NCI-H2081 (cell line): ENCODE data around the gene SPATS2.
"Not testable (repeated sequence)": the region's sequence is repeated elsewhere in the genome, so short reads cannot be mapped to it uniquely, and the experiment has no call there.

Source experiments
- DNase-seq, 2 experiments: peaks; one replicate each; lab custom pipeline; 2025; lab: John Stamatoyannopoulos, UW

SPATS2 gene

DNA sequence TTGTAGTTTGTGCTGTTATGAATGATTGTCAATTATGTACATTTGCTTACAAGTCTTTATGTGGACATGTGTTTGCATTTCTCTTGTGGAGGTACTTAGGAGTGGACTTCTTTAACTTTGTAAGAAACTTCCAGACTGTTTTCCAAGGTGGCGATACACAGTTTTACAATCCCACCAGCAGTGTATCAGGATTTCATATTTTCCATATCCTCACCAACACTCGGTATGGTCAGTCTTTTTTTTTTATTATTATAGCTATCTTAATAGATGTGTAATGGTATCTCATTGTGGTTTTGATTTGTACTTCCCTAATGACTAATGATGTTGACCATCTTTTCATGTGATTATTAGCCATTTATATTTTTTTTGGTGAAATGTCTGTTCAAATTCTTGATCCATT is 97.9 kb downstream of the SPATS2 start:
- no peak for DNase-seq

DNA sequence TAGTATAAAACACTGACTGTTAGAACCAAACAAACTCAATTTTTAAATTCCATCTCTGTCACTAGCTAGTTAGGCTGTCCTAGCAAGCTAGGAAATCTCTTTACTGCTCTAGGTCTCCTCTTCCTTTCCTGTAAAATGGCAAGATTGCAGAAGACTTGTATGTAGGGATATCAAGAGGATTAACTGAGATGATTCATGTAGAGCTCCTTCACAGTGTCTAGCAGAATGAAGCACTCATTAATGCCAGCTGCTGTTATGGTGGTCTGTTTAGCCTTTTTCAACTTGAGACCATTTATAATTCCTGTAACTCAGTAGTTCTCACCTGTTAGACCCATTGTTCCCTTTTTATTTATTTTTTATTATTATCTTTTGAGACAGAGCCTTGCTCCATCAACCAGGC is 103.7 kb downstream of the SPATS2 start:
- no peak for DNase-seq

DNA sequence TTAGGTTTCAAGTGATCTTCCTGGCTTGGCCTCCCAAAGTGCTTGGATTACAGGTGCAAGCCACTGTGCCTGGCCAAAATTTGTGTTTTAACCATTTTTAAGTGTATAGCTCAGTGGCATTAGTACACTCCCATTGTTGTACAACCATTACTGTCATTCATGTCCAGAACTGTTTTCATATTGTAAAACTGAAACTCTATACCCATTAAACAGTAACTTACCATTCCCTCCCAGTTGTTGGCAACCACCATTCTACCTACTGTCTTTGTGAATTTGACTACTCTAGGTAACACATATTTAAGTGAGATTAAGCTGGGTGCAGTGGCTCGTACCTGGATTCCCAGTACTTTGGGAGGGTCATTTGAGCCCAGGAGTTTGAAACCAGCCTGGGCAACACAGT is 104.3 kb downstream of the SPATS2 start:
- DNase-seq, result no peak

DNA sequence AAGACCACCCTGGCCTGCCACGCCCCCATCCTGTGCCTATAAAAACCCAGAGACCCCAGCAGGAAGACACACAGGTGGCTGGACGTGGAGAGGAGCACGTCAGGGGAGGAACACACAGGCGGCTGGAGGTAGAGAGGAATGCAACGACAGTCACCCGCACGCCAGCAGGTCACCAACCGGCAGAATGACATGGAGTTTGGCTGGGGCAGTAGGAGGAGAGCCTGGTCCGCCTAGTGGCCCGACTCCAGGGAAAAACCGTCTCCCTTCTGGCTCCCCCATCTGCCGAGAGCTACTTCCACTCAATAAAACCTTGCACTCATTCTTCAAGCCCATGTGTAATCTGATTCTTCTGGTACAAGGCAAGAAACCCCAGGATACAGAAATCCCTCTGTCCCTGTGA is 108.8 kb downstream of the SPATS2 start:
- DNase-seq, result no peak

DNA sequence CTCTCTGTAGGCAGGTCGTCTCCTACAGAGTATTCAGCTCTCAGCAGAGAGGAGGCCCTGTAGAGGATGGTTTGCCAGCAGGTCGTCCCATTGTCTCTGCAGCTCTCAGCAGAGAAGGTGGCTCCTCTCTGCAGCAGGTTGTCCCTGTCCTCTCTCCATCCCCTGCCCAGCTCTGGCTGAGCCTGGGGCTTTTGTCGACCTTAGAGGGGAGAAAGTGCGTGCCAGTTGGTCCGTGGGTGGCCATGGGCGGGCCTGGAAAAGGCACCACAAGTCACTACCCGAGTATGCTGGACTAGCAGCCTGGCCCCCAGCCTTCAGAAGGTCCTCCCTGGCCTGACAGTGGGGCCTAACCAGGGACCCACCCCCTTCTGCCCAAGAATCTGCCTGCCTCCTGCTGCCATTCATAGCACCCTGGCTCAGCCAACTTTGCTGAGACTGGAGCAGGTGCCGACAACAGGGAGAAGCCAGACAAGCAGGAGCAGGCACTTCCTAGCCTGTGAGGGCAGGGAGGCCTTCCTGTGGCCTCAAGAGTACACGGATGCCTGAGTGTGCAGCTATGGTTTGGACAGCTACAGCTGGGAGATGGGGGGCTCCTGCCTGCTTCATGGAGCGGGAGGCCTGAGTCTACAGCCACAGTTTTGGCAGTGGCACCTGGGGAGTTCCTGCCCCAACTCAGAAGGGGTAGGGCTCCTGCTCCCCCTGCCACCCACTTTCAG is 111.8 kb downstream of the SPATS2 start:
- no peak for DNase-seq

DNA sequence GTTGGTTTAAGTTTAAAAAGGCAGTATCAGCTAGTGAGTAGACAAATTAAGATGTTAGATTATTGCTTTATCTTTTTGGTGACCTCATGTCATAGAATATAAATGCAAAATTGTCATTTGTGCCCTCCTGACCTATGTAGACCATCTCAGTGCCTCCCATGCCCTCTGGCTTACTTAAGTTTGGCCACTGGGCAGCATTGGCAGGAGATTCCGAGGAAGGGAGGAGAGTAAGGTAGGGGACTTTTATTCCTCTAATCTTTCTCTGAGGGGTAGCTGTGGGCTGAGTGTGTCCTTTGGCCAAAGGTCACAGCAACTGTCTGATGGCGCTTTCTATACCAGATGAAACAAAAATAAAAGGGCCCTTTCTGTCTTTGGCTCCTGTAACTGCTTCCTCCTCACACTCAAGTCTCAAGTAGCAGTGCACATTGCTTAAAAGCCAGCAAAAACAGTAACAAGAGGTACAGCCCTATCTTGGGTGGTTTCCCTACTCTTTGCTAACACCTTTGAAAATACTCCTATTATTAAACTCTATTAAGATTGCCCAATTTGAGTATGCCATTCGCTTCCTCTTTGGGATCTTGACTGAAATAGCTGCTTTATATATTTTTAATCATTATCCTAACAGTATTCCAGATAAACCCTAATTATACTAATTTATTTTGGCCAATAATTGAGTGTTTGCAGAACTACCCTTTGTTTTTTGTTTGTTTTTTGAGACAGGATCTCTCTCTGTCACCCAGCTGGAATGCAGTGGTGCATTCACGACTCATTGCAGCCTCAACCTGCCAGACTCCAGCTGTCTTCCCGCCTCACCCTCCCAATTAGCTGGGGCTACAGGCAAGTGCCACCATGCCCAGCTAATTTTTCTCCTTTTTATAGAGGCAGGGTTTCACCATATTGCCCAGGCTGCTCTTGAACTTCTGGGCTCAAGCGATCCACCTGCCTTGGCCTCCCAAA is 115.1 kb downstream of the SPATS2 start:
- DNase-seq, result peak; percentile 51 to 79

DNA sequence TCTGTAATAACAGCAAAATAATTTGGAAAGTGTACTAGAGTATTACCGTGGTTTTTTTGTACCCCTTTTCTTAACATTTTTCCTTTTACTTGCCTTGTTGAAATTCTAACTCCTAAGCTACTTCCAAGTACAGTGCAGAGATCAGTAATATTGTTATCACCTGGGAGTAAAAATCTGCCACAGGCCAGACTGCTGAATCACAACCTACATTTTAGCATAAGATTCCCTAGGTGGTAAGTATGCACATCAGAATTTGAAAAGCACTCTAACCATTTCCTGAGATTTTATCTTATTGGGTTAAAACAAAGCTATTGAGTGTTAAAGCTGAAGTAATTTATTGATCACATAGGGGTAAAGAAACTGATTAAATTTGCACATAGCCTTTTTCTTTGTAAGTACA is 116.4 kb downstream of the SPATS2 start:
- no peak for DNase-seq

DNA sequence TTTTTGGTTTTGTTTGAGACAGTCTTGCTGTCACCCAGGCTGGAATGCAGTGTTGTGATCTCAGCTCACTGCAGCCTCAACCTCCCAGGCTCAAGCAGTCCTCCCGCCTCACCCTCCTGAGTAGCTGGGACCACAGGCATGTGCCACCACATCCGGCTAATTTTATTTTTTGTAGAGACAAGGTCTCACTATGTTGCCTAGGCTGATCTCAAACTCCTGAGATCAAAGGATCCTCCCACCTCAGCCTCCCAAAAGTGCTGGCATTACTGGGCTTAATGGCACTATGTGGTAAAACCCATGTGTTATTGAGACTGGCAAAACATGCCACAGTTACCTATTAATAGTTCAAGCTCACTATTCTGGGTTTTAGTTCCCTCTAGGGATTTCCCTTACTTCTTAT is 120.3 kb downstream of the SPATS2 start:
- no peak for DNase-seq

DNA sequence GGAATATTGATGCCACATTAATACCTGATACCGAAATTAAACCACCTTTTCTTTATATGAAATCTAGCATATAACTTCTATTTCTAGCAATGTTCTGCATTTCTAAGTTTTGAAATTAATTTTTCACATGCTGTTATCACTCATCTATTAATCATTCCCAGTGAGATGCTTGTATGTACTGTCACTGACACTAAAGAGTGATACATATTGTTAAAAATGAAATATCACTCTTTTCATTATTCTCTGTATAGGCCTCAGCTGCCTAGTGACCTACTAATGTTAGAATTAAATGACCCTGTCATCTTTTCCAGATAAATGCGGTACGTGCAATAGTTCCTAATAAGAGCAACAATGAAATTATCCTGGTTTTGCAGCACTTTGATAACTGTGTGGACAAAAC is 121.9 kb downstream of the SPATS2 start:
- no peak for DNase-seq

DNA sequence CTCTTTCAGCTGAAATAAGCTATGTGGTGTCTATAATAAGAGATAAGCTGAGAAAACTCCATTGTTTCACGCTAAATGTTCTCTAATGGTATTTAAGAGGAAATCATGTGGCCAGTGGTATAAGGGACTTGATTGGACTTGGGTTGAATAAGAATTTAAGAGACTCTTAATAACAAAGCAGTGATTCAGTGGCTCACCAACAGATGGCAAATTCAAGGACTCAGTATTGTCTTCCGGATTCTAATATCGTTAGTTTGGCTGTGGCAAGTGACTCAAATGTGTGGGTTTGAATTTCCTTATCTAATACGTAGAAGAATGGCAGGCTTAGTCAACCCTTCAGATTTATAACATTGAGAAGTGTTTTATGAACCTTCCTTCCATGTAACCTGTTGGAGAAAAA is 122.5 kb downstream of the SPATS2 start:
- no peak for DNase-seq

DNA sequence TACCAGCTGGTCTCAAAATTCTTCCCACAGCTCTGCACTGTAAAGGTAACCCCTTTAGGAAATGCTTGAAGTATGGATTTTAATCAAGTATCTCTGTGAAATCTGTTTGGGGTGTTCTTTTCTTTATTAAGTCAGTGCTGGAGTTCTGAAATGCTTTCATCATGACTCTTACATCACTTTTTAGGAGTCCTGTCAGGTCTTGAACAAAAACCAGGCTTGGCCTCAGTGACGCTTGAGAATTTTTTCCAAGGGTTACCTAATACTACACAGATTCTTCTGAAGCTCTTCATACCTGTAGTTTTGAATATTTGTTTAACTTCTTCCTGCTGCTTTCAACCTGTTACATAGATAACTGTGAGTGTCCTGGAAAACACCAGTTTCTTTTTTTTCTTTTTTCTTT is 124.6 kb downstream of the SPATS2 start:
- DNase-seq, result no peak

DNA sequence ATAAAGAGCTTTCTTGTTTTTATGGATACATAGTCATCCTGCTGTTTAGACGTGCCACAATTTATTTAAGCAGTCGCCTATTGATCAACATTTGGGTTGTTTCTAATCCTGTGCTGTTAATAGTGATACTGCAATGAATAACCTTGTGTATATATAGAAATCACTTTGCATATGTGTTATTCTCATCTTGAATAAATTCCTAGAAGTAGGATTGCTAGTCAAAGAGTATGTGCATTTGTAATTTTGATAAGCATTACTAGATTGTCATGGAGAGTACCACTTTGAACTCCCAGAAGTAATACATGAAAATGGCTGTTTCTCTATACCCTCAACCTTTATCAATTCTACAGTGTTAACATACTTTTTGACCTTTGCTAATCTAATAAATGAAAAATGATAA is 126.6 kb downstream of the SPATS2 start:
- DNase-seq, result no peak

DNA sequence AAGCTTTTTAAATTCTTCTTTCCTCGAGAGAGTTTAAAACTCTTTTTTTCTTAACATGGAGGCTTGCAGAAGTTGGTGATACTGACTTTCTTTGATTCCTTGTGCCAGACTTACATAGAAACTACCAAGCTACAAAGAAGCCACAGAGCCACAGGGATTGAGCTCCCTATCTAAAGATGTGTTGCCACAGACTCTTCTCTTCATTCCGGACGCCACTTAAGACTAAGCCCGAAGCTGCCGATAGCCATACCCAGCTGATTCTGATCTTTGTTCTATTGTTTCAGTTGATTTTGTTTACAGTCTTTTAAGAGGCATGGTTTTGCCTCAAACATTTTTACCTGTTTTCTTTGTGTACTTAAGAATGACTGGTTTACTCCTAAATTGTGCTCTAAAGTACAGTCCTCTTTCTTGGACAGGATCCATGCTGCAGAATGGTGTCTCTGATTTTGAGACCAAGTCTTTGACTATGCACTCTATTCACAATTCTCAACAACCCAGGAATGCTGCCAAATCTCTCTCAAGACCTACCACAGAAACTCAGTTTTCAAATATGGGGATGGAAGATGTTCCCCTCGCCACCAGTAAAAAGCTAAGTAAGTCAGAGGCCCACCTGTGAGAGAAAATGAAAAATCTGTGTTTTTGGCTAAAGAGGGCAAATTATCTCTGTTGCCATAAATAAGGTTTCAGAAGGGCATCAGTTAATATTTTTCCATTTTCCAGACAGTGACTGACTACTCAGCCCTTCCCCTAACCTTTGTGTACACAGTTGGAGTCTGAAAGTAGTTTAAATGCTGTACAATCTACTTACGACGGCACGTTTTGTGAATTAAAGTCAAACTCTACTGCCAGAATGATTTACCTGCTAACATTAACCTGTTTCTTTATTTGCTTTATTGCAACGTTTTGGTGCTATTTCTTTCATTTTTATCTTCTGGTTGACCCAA is 129.4 kb downstream of the SPATS2 start:
- DNase-seq, result no peak

DNA sequence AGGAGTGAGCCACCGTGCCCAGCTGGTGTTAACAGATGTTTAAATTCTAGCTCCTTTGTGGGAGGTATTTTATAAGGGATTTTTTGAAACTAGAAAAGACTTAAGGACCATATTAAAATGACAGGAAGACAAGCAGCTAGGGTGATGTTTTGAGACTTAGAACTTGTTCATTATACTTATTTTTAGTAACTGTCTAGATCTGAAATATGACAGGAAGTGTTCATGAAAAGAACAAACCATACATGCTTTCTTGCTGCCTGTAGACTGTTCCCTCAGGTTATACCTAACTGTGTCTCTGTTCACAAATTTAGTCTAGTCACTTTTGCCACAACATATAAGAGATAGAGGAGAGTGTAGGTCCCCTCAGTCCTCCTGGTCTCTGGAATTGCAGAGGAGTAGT is 134.6 kb downstream of the SPATS2 start:
- no peak for DNase-seq

DNA sequence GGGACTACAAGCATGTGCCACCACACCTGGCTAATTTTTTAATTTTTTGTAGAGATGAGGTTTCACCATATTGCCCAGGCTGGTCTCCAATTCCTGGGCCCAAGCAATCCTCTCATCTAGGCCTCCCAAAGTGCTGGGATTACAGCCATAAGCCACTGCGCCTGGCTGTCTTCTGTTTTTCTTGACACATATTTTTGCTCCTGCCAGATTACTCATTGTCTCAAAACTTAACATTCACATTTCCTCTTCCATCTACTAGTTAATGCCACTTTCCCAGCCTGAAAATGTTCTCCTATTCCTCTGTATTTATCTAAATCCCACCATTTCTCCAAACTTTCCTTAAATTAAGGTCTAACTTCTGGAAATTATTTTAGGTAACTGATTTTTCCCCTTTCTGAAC is 135.3 kb downstream of the SPATS2 start:
- no peak for DNase-seq

DNA sequence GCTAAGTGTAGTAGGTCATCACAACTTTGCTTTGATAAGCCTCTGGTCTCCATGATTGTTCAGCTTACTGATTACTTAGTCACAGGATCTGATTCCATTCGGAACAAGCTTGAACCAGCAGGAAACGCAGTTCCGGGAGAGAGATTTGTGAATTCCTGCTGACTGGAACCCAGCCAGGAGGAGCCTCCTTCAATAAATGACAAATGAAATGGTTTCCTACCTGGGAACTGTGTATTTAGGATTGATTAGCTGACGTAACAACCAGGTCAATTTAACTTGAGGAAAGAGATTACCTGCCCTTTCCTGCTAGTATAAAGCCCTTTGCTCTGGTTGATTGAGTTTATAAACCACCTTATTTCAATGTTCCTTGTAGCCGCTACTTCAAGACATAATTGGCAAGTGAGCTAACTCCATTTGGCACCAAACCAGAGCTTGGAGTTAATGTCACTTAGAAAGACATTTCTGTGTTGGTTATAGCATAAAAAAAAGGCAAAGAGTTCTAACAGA is 136.5 kb downstream of the SPATS2 start:
- peak; percentile 11 to 61 for DNase-seq

DNA sequence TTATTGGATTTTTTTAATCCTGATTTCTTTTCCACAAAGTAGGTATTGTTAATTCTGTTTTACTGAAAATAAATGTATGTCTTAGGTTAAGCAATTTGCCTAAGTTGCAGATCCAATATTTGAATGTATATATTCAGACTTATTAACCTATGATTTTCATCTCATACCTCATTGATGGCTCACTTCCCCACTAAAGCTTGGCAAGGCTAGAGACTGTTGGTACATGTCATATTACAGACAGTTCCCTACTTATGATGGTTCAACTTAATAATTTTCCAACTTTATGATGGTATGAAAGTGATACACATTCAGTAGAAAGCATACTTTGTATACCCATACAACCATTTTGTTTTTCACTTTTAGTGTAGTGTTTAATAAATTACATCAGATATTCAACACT is 138.4 kb downstream of the SPATS2 start:
- no peak for DNase-seq

DNA sequence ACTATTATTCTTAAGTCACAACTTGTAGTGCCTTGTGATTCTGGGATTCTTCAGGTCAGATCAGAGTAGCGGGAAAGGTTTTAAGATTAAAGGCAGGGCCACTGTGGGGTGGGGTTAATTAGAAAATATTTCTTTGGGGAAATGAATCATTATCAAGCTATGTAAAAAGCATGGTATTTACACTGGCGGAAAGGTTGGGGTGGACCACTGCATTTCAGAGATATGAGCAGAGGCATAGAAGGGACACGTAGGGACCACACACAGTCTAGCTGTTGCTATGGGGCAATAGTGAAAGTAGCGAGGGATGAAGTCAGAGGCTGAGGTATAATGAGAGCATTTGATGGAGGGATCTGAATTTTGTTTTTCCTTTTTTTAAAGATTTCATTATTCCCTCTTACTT is 139.9 kb downstream of the SPATS2 start:
- no peak for DNase-seq

DNA sequence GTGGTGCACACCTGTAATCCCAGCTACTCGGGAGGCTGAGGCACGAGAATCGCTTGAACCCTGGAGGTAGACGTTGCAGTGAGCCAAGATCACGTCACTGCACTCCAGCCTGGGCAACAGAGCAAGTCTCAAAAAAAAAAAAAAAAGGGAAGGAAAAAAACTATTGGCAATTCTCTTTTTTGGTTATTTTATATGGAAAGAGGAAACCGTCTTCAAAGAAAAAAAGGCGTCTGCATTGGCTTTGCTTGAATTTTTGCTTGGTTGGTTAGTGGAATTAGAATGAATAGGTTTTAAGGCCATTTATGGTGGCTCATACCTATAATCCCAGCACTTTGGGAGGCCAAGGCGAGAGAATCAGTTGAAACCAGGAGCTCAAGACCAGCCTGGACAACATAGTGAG is 142.4 kb downstream of the SPATS2 start:
- not testable (repeated sequence) for DNase-seq

DNA sequence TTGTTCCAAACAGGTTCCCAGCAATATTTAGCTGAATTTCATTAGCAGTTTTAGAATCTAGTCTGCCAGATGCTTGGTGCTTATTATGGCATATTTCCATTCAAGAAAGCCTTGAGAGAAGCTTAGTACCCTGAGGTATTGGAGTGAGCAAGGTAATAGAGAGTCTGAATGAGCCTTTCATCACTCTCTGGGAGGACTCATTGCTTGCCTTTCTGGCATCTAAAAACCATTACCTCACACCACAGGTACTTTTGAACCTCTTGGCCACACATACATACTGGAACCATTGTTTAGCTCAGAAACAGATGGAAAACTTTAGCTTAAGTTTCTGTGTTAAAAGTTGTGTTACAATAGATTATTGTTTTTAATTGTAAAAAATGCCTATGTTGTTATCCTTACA is 144.1 kb downstream of the SPATS2 start:
- no peak for DNase-seq

DNA sequence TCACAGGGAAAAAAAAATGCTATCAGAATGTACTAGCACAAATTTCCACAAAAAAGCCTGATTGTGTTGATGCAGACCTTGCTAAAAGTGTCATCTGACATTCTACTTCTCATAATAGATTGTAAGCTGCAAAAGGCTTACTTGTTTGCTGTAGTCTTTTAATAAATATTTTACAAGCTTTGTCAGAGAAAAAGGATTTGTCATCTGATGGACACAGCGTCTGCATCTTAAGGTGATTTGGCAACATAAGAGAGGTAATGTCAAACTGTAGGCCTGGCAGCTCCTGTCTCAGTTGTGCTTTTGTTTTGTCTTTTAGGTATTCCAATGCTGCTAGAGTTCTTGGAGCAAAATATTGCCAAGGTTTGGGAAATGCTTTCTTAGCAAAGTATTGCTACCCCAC is 145.3 kb downstream of the SPATS2 start:
- DNase-seq, result no peak

DNA sequence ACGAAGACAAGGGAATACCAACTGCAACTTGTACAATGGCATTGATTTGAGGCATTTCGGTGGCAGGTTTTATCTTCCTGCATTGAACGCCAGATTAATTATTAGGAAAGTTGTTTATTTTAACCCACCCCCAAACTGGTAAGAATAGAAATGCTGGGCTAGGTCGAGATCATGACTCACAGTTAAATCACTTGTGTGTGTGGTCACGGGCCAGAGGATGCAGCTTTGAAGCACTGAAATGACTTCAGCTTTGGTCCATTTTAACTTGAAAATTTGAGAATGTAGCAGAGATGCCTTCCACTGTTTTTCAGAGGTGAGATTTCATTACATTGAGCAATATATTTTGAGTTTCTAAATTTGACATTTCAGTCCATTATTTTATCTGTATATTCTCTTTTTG is 148.0 kb downstream of the SPATS2 start:
- no peak for DNase-seq
